ENCODE measurements around the gene PTK7. TPM values are rescaled to one million over a fixed set of nuclear protein-coding genes. Genes with fewer than 3 reads are reported as not detected.

The PTK7 gene
- total RNA-seq, 1 donor from 2014 or later, result 141 TPM

DNA sequence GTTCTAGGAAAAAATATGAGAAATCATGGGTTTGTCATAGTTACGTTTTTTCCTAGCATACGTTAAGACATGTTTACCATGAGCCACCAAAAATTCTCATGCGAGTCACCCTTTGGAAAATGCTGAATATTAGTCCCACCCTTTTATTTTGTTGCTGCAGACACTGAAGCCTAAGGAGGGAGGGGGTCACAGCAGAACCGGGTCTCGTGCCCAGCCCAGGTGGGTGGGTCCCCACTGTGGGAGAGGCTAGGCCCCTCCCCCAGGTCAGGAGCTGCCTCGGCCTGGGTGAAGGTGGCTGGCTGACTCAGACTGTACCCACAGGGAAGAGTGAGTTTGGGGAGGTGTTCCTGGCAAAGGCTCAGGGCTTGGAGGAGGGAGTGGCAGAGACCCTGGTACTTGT, 68.8 kb downstream of the PTK7 start:
- DNase-seq (ENCODE audit: low read depth), result no peak

DNA sequence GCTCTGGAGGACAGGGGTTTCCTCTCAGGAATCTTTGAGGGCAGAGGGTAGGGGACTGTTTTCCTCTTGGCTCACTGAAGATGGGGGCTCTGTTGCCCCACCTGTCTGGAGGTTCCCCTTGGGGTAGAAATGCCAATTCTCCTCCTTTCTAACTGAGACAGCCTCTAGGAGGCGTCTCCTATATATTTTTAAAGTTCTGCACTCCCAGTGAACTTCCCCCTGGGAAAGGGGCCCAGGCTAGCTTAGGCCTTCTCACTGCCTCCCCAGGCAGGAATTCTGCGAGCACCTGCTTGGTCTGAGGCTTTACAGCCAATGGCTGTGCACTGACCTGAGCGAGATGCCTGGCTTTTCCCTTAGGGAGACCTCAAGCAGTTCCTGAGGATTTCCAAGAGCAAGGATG, 70.1 kb downstream of the PTK7 start:
- DNase-seq (ENCODE audit: low read depth), result no peak

DNA sequence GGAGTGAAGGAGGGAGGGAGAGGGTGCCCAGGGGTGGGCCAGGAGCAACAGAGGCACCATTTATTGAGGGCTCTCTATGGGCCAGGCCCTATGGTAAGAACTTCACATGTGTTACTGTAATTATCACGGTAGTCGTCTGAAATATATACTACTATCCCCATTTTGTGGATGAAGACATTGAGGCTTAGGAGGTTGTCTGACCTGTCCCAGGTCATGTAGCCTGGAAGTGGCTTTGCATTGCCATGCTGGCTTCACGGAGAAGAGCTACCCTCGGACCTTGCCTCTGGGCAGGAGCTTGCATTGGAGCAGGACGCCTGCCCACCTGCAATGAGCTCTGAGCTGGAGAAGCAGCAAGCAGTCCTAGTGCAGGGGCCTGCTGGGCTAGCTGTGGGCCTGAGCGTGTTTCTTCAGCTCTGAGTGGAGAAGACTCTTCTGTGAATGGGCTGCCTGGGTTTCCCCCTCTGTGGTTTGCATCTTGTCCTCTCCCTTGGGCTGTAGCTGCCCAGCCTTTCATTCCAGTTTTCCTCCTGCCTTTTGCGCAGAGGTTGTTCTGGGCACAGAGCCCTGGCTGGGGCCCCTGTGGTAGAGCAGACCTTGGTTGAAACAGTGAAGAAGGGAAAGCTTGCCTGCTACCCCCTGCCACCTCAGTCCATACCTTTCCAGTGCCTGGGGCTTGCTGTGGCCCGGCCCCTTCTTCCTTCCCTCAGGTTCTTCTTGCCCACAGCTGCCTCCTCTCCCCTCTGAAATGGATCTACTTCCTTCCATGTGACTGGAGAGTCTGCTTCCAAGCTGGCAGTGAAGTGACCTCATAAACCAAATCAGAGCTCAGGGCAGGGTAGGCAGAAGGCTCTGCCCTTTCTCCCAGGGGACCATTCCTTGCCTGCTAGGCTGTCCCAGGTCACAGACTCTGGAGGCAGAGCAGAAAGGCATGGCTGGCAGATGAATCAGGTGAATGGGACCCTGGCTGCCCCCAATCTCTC, 70.9 kb downstream of the PTK7 start:
- no peak for DNase-seq (ENCODE audit: low read depth)

DNA sequence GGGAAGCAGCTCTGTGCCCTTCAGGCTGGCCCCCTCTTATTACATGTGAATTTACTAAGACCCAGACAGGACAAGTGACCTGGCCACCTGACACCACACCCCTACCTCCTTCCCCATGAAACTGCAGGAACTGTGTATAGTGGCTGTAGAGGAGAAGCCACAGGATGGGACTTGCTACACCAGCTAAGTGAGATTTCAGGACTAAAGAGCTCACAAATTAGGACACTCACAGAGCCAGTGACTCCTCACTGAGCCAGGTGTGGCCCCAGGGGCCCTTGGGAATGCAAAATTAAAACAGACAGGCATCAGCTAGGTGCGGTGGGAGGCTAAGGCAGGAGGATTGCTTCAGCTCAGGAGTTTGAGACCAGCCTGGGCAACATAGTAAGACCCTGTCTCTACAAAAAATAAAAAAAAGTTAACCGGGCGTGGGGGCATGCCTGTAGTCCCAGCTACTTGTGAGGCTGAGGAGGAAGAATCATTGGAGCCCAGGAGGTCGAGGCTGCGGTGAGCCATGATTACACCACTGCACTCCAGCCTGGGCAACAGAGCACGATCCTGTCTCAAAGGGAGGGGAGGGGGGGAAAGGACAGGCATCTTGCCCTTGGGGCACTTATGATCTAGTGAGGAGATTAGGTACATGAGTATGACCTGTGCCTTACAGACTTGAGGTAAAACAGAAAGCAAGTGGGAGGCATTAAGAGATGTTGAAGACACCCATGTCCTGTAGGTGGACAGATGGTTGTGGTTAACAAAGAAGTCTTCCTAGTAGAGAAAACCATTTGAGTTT, 71.8 kb downstream of the PTK7 start:
- DNase-seq (ENCODE audit: low read depth), result no peak

DNA sequence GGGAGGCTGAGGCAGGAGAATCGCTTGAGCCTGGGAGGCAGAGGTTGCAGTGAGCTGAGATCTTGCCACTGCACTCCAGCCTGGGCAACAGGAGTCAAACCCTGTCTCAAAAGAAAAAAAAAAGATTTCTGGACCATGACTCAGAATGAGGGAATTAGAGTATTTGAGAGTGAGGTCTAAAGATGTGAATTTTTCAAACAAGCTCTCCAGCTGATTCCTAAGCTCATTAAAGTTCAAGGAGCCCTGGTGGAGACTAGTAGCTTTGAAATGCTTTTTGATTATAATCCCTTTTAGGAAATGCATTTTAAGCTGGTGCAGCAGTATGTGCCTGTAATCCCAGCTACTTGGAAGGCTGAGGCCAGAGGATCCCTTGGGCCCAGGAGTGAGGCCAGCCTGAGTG, 73.2 kb downstream of the PTK7 start:
- DNase-seq (ENCODE audit: low read depth), result no peak

DNA sequence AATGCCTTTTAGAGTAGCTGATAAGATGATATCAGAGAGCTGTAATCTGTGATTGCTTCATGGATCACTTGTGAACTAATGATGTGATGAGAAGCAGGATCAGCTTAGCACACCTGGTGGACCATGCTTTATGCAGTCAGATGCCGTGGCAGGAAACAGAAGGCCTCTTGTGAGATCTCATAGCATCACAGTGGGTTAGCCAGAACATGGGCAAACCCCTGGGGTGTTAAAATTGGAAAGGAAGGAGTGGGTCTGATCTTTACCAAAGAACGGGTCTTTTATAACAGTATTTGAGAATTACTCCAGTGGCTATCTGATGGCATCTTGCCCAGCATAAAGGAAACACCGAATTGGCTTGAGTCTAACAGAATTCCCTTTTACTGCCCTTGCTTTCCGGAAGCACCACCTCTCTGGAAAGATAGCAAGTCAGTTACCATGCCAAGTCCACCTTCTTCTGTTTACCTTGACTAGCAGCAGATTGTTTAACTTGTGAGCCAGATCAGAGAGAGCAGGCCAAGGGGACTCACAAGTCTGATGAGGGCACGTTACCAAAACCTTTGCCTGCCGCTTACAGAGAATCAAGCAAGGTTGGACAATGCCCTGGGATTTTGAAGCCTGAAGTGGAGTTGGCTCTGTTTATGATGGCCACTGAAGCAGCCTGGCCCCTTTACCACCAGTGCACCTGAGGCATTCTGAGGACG, 74.1 kb downstream of the PTK7 start:
- no peak for DNase-seq (ENCODE audit: low read depth)

DNA sequence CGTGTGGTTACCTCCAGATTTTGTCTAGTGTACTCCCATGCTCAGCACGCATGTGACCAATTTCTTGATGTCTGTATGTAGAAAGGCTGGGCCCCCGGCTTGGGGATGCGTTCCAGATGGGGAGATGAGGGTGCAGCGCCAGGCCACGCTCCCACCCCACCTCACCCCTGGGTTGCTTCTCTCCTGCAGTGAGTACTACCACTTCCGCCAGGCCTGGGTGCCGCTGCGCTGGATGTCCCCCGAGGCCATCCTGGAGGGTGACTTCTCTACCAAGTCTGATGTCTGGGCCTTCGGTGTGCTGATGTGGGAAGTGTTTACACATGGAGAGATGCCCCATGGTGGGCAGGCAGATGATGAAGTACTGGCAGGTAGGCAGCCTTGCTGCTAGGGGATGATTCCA, 83.5 kb downstream of the PTK7 start:
- DNase-seq (ENCODE audit: low read depth), result no peak

DNA sequence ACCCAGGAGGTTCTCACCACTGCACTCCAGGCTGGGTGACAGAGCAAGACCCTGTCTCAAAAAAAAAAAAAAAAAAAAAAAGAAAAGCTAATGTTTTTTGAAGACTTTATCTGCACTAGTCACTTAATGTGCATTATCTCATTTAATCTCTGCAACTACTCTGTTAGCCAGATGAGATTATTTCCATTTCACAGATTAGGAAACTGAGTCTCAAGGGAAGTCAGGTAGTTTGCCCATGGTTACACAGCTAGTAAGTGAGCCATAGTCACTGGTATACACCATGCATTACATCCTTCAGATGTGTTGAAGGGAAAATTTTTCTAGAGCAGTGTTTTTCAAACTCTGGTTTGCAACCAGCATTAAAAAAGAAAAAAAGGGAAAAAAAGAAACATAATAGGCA, 87.8 kb downstream of the PTK7 start:
- no peak for DNase-seq (ENCODE audit: low read depth)

DNA sequence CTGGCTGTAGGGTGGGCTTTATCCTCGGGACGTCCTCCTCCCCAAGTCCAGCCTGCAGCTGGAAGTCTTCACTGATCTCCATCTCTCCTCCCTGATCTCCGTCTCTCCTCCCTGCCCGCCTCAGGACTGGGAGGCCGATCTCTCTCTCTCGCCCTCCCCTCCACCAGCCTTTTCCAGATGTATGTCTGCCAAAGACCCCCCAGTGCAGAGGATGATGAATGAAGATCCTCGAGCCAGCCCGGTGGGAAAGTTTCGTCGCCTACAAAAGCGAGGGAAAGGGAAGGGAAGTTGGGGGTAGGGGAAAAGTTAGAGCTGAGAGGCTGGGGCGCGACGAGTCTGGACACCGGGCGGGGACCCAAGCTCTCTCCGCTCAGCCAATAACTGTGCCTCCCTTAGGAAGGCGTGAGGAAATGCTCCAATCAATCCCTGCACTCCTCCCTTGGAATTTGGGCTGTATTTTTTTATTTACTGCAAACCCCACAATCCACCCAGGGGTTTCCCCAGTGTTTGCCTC, 94.4 kb downstream of the PTK7 start:
- peak; percentile 92 for DNase-seq (ENCODE audit: low read depth)

DNA sequence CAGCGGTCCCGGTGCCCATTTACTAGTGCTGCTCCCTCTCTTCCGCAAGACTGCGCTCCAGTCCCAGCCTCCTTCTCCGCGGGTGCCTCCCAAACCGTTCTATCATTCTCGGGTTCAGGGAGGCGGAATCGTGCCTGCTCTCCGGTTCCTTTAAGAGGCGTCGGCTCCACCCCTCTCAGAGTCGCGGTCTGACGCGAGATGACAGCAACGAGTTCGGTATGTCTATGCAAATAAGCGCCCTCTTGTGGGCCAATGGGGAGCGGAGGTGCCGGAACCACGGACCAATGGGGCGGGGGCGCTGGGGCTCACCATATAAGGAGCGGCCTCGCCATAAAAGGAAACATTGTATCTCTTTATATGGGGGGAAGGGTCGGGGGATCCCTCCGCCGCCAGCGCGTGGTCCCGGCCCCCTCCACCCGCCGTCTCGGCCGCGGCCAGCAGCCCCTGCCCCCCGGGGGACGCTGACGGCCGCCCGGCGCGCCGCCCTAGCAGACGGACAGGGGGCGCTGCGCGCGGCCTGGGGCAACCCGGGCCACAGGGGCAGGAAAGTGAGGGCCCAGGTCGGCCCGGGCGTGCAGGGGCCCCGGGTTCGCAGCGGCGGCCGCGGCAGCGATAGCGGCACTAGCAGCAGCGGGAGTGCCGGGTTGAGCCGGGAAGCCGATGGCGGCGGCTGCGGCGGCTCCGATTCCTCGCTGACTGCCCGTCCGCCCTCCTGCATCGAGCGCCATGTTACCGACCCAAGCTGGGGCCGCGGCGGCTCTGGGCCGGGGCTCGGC, 95.0 kb downstream of the PTK7 start, which contains the start of gene SRF:
SRF (plus strand) TSS at position 339 of the 776 bp plus-strand sequence; CDS start at position 727, 388 bp downstream.
- DNase-seq (ENCODE audit: low read depth), result peak; percentile 98

DNA sequence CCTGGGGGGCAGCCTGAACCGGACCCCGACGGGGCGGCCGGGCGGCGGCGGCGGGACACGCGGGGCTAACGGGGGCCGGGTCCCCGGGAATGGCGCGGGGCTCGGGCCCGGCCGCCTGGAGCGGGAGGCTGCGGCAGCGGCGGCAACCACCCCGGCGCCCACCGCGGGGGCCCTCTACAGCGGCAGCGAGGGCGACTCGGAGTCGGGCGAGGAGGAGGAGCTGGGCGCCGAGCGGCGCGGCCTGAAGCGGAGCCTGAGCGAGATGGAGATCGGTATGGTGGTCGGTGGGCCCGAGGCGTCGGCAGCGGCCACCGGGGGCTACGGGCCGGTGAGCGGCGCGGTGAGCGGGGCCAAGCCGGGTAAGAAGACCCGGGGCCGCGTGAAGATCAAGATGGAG, 95.6 kb downstream of the PTK7 start:
- no peak for DNase-seq (ENCODE audit: low read depth)

DNA sequence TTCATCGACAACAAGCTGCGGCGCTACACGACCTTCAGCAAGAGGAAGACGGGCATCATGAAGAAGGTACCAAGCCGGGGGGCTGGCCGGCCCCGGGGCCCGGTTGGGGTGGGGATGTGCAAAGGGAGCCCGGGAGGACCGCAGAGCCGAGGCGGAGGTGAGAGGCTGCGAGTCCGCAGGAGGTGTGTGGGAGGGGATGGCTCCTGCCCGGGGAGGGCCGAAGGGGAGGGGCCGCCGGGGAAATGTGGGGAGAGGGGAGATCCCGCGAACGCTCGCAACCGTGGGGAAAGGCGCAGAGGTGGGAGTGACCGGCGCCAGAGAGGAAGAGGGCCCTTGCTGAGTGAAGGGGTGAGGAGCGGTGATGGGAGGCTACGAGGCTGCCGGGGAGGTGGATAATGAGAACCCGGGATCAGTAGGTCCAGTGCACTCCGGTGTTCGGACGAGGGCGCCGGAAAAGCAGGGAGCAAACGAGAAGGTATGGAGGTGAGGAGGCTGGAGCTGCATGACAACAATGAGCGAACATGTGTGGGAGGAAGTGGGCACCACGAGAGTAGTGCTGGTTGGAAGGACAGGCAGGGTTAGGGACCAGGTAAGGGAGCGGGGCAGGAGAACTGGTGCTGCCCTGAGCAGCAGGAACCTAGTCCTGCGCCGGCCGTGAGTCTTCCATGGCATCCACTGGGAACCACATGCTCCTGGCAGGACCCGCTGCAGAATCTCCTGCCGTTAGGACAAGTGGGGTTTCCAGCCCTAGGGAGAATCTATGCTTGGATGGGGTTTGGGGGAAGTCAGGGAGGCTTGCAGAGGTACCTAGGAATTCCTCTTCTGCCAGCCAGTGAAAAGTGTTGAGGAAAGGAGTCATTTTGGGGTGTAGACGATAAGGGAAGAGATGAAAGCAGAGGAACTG, 96.2 kb downstream of the PTK7 start:
- DNase-seq (ENCODE audit: low read depth), result peak; percentile 36

DNA sequence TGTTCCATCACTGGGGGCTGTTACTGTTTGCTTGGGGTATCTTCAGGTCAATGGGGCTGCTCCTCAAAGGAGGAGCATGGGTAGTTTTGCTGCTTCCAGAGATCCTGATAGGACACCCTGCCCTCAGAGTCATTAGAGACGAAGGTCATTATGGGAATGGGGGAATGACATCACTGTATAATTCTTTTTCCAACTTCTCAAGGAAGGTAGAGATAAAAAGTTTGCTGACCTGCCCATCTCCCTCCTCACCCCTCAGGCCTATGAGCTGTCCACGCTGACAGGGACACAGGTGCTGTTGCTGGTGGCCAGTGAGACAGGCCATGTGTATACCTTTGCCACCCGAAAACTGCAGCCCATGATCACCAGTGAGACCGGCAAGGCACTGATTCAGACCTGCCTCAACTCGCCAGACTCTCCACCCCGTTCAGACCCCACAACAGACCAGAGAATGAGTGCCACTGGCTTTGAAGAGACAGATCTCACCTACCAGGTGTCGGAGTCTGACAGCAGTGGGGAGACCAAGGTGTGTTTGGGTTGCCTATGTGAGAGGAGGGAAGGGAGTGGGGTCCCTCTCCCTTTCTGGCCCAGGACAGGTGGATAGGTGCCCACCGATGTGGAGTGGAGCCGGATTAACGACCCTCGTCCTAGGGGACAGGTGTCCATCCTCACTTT, 97.6 kb downstream of the PTK7 start:
- no peak for DNase-seq (ENCODE audit: low read depth)

DNA sequence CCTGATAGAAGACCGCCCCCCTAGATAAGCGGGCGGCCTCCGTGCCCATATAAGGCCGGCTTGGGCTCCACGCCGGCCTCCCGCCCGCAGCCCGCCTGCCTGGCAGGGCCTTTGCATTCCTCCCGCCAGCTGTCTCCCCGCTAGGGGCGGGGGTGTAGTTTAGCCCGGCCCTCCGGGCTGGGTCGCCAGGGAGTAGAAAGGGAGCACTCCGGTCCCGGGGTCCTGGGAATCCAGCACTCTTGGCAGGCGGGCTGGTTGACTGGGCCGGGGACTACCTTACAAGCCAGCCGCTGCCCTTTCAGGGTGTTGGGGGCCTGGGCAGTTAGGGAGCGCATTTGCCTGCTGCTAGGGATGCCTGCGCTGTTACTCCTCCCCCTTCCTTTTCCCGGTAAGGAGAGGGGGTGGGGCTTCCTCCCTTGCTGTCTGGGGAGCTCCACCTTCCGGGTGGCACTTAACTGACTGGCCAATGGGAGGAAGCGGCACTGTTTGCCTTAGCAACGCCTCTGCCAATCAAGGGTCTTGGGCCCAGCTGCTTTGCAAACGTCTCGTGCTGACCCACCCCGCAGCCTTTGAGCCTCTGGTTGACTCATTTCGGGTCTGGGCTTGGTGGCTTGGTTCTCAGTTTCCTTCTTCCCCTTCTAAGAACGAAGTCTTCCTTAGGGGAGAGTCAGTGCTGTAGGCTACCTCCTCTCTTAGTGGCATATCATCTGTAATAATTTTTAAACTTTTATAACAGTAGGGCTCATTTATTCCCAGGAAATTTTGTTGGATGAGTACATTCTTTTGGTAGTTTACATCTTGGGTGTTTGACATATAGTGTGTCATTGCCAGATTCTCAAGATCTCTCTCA, 98.4 kb downstream of the PTK7 start:
- DNase-seq (ENCODE audit: low read depth), result peak; percentile 99

DNA sequence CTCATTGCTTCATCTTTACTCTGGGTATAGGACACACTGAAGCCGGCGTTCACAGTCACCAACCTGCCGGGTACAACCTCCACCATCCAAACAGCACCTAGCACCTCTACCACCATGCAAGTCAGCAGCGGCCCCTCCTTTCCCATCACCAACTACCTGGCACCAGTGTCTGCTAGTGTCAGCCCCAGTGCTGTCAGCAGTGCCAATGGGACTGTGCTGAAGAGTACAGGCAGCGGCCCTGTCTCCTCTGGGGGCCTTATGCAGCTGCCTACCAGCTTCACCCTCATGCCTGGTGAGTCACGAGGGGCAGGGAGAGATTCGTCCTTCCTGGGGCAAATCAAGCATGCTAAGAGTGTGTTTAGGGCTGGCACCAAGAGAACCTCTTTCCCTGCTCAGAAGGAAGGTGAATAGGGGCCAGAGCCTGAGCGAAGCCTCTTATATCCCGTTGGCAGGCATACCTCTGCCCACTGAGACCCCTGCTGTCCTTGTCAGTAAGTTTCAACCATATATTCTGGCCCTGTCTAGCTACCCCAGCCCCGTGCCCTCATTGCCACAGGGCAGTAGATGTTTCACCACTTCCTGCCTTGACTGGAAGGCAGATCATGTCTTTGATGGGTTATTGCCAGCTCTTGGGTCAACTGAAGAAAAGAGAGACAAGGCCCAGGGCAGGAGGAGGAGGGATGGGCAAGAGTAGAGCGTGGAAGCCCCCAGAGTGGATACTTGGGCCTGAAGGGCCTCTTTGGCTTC, 99.7 kb downstream of the PTK7 start:
- DNase-seq (ENCODE audit: low read depth), result no peak

DNA sequence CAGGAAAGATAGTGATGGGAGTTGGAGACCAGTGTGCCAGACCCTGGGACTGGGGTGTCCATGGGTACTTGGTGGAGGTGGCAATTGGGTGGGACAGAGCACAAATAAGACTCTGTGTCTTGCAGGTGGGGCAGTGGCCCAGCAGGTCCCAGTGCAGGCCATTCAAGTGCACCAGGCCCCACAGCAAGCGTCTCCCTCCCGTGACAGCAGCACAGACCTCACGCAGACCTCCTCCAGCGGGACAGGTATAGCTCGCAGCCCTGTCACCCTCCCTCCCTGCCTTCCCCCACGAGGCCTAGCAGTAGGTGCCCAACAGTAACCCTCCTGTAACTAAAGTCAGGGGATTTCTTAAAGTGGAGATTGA, 100.3 kb downstream of the PTK7 start:
- no peak for DNase-seq (ENCODE audit: low read depth)

DNA sequence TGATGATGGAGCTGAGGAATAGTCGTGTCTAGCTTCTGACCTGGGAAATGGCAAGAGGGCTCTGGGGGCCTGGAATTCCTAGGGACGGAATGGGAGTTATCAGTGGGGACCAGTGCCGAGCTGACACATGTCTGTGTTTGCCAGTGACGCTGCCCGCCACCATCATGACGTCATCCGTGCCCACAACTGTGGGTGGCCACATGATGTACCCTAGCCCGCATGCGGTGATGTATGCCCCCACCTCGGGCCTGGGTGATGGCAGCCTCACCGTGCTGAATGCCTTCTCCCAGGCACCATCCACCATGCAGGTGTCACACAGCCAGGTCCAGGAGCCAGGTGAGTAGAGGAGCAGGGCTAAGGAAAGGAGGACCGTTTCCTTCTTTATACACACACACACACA, 102.0 kb downstream of the PTK7 start:
- DNase-seq (ENCODE audit: low read depth), result no peak

Data from renal cortical epithelial cell (primary cell).